Measurements from ENCODE around the gene PITRM1.

The PITRM1 gene

GRCh38 chr10:3097160-3097559, 75.4 kb downstream of the PITRM1 start:
- DNase-seq = no peak

- DNase-seq = no peak
These were observed 76.4 kb downstream of the PITRM1 start for GRCh38 chr10:3096149-3096548.

- DNase-seq = no peak
These were observed 77.0 kb downstream of the PITRM1 start for GRCh38 chr10:3095373-3096139.

- DNase-seq = no peak
These were observed 78.0 kb downstream of the PITRM1 start for GRCh38 chr10:3094609-3095036.

- DNase-seq = no peak
These were observed 78.6 kb downstream of the PITRM1 start for GRCh38 chr10:3093996-3094395.

- no peak for DNase-seq
These were observed 80.7 kb downstream of the PITRM1 start for GRCh38 chr10:3091921-3092320.

GRCh38 chr10:3090914-3091787, 81.4 kb downstream of the PITRM1 start:
- no peak for DNase-seq

- DNase-seq = no peak
These were observed 82.2 kb downstream of the PITRM1 start for GRCh38 chr10:3090388-3090787.
